Measurements from ENCODE around the gene ASTN1. TPM values are rescaled to one million over a fixed set of nuclear protein-coding genes. Genes with fewer than 3 reads are reported as not detected.

Gene ASTN1
- total RNA-seq, 2 donors from 2014 or later, result not detected

DNA sequence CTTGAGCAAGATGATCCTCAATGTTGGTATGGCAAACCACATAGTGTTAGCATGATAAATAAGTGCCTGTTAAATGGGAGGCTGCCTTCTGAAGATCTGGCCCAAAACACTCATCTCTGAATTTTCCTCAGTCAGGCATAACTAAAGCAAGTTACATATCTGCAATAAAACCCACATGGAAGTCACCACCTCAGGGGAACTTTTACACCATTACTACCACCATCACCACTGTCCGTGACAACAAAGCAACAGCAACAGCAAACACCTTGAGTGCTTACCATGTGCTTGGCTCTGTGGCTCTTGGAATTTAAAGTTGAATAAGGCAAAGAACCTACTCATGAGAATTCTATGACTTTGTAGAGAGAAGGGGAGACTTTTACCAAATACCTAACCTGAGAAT lies 233.0 kb downstream of the ASTN1 start:
- Mint-ChIP-seq H3K27me3 (no peaks in the 10 kb centered on the region), H3K36me3 (ENCODE audit: low read depth) (no peaks in the 10 kb centered on the region), H3K4me1 (no peaks in the 10 kb centered on the region), H3K4me3 (no peak overlapping the region), H3K27ac (no peak overlapping the region)
- H3K9me3 ChIP-seq (ENCODE audit: control insufficient read depth, low read length, poor library complexity, severe bottlenecking), result no peaks in the 10 kb centered on the region
- ATAC-seq, result no peak
- DNase-seq, result no peak

DNA sequence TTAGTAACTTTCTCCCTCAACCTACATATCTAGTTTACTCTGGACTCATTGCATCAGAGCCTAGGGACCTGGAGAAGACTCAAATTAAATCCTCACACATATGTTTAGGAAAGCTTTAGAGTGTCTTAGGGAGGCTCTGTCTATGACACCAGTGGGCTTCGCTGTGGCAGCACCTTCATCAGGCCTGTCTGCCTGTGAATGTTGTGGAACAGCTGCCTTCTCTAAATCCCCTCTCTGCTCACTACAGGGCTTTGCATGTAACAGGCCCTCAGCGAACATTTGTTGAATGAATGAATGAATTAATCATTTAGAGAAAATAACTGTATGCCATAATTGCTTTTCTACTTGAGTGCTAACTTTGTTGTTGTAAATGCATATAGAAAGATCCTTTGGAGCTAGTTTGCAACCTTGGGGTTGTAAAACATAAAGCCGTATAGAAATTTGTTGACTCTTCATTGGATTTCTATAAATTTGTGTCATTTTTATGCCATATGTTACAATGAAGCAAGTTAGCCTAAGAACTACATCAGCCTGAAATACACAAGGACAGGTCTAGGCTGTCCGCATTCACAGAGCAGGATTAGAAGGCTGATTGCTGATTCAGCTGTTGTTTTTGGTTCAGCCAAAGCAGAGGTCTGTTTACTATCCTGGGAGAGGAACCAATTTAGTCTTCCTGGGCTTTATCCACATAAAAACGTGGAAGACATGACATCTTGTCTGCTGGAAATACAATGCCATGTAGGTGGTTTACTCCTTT lies 238.0 kb downstream of the ASTN1 start:
- DNase-seq (no peak), ATAC-seq (no peak)
- Mint-ChIP-seq H3K4me1 (no peaks in the 10 kb centered on the region), H3K4me3 (no peak overlapping the region), H3K36me3 (ENCODE audit: low read depth) (no peaks in the 10 kb centered on the region), H3K27ac (no peak overlapping the region), H3K27me3 (peaks cover 4% of the 10 kb centered on the region)
- no peaks in the 10 kb centered on the region for H3K9me3 ChIP-seq (ENCODE audit: control insufficient read depth, low read length, poor library complexity, severe bottlenecking)

- DNase-seq, result no peak
- Mint-ChIP-seq H3K36me3 (ENCODE audit: low read depth) (no peaks in the 10 kb centered on the region), H3K27me3 (peaks cover 7% of the 10 kb centered on the region), H3K4me3 (no peak overlapping the region), H3K4me1 (no peaks in the 10 kb centered on the region), H3K27ac (no peak overlapping the region)
- no peak for ATAC-seq
- no peaks in the 10 kb centered on the region for H3K9me3 ChIP-seq (ENCODE audit: control insufficient read depth, low read length, poor library complexity, severe bottlenecking)
Observed at GRCh38 chr1:176925223-176925622, 239.3 kb downstream of the ASTN1 start.

DNA sequence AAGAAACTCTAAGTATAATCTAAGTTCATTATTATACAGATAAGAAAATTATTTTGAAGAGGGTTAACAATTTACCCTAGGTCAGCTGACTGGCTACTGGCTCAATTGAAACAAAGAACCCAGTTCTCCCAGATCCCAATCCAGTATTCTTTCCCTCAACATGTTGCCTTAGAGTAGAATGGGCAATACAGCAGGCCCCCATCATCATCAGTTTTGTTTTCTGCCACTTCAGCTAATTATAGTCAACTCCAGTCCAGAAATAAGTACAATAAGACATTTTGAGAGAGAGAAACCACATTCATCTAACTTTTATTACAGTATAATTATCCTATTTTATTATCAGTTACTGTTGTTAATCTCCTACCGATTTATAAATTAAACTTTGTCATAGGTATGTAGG lies 241.2 kb downstream of the ASTN1 start:
- ATAC-seq (no peak), DNase-seq (no peak)
- Mint-ChIP-seq H3K4me3 (no peak overlapping the region), H3K4me1 (no peaks in the 10 kb centered on the region), H3K27me3 (peaks cover 7% of the 10 kb centered on the region), H3K27ac (no peak overlapping the region), H3K36me3 (ENCODE audit: low read depth) (no peaks in the 10 kb centered on the region)
- no peaks in the 10 kb centered on the region for H3K9me3 ChIP-seq (ENCODE audit: control insufficient read depth, low read length, poor library complexity, severe bottlenecking)

DNA sequence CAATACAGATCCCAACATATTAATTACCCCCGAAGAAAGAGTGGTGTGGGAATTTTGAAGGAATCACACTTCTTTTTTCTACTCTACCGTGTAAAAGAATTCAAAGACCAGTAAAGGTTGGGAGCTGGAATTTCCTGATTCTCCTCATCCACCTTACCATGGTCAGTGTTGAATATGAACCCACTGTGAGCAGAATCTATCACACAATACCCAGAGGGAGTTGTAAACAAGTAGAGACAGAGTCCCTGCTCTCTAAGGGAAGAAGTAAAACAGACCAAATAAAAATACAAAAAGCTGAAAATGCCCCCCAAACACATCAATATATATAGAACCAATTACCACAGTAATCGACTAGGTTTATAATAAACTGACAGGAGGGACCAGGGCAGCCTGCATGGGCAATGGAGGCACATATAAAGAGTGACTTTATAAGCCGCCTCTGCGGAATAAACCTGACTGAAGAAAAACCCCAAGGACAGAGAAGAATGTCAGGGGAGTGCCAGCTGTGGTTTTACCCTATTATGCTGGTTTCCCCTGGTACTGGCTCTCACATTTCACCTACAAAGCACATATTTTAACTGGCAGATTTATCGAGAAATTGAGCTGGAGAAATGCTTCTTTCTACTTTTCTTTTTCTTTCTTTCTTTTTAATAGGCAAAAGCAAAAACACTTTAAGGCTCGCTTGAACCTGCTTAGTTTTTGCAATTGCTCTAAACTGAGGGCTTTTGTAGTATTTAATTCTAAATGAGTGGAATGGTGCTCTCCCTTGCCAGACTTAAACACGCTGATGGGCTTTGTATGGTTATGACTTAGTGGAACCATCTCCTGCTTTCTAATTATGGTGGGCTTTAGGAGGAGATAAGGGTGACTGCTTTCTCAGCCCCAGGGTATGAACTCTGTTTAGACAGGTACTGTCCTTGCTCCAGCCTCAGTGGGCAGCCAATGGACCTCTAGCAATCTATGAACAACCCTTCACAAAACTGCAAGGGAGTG lies 244.8 kb downstream of the ASTN1 start:
- H3K4me1 Mint-ChIP-seq, result no peaks in the 10 kb centered on the region
- H3K9me3 ChIP-seq (ENCODE audit: control insufficient read depth, low read length, poor library complexity, severe bottlenecking), result no peaks in the 10 kb centered on the region

DNA sequence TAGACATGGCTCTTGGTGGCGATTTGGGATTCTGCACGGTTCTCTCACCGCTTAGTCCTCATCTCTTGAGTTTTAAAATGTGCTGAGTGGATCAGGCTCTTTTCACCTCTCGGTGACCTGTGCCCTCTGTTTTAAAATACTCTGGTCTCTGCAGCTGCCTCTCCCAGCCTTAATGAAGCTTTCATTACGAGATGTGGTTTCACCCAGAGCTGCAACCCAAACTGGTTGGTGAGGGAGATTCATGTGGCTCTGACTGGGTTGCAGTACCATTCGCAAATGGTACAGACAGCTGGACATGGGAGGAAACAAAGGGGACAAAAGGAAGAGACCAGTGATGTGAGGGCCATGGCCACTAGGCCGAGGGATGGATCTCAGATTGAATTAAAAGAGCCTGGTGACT lies 258.9 kb downstream of the ASTN1 start:
- H3K4me3 Mint-ChIP-seq, result no peak overlapping the region
- ATAC-seq (no peak), DNase-seq (no peak)
- H3K27ac Mint-ChIP-seq, result no peak overlapping the region
- no peaks in the 10 kb centered on the region for H3K4me1 Mint-ChIP-seq
- peaks cover 13% of the 10 kb centered on the region for H3K27me3 Mint-ChIP-seq
- H3K36me3 Mint-ChIP-seq (ENCODE audit: low read depth), result no peaks in the 10 kb centered on the region
- H3K9me3 ChIP-seq (ENCODE audit: control insufficient read depth, low read length, poor library complexity, severe bottlenecking), result no peaks in the 10 kb centered on the region

More for the DNA sequence above, 244.8 kb downstream of the ASTN1 start:
- Mint-ChIP-seq H3K27ac (no peak overlapping the region), H3K36me3 (ENCODE audit: low read depth) (no peaks in the 10 kb centered on the region), H3K27me3 (peaks cover 7% of the 10 kb centered on the region), H3K4me3 (no peak overlapping the region)
- DNase-seq (no peak), ATAC-seq (no peak)

- Mint-ChIP-seq H3K36me3 (ENCODE audit: low read depth) (no peaks in the 10 kb centered on the region), H3K4me1 (no peaks in the 10 kb centered on the region), H3K4me3 (no peak overlapping the region), H3K27ac (no peak overlapping the region), H3K27me3 (peaks cover 18% of the 10 kb centered on the region)
- no peaks in the 10 kb centered on the region for H3K9me3 ChIP-seq (ENCODE audit: control insufficient read depth, low read length, poor library complexity, severe bottlenecking)
- ATAC-seq (no peak), DNase-seq (no peak)
Observed at GRCh38 chr1:176904057-176904751, 260.3 kb downstream of the ASTN1 start.

DNA sequence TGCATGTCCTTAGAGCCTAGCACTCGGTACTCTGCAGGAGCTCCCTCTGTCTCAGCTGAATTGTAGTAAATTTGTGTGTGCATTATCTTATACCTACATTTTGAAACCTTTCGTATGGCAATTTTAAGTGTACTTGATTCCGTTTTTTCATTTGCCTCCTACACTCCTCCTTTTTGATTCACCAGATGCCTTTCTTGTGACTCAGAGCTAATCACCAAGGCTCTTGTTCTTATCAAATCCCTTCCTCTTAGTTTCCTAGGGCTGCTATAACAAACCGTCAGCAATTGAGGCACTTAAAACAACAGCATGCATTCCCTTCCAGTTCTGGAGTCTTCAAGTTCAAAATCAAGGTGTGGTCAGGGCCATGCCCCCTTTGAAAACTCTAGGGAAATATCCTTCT lies 261.0 kb downstream of the ASTN1 start:
- no peak overlapping the region for H3K27ac Mint-ChIP-seq
- H3K4me3 Mint-ChIP-seq, result no peak overlapping the region
- H3K9me3 ChIP-seq (ENCODE audit: control insufficient read depth, low read length, poor library complexity, severe bottlenecking), result no peaks in the 10 kb centered on the region
- H3K4me1 Mint-ChIP-seq, result no peaks in the 10 kb centered on the region
- DNase-seq, result no peak
- no peaks in the 10 kb centered on the region for H3K36me3 Mint-ChIP-seq (ENCODE audit: low read depth)
- H3K27me3 Mint-ChIP-seq, result peaks cover 18% of the 10 kb centered on the region
- ATAC-seq, result no peak

GRCh38 chr1:176899321-176899720 lies 265.2 kb downstream of the ASTN1 start:
- no peak for ATAC-seq
- Mint-ChIP-seq H3K4me1 (peaks cover 6% of the 10 kb centered on the region), H3K27me3 (peaks cover 24% of the 10 kb centered on the region), H3K27ac (no peak overlapping the region), H3K4me3 (no peak overlapping the region), H3K36me3 (ENCODE audit: low read depth) (no peaks in the 10 kb centered on the region)
- no peak for DNase-seq
- H3K9me3 ChIP-seq (ENCODE audit: control insufficient read depth, low read length, poor library complexity, severe bottlenecking), result no peaks in the 10 kb centered on the region

DNA sequence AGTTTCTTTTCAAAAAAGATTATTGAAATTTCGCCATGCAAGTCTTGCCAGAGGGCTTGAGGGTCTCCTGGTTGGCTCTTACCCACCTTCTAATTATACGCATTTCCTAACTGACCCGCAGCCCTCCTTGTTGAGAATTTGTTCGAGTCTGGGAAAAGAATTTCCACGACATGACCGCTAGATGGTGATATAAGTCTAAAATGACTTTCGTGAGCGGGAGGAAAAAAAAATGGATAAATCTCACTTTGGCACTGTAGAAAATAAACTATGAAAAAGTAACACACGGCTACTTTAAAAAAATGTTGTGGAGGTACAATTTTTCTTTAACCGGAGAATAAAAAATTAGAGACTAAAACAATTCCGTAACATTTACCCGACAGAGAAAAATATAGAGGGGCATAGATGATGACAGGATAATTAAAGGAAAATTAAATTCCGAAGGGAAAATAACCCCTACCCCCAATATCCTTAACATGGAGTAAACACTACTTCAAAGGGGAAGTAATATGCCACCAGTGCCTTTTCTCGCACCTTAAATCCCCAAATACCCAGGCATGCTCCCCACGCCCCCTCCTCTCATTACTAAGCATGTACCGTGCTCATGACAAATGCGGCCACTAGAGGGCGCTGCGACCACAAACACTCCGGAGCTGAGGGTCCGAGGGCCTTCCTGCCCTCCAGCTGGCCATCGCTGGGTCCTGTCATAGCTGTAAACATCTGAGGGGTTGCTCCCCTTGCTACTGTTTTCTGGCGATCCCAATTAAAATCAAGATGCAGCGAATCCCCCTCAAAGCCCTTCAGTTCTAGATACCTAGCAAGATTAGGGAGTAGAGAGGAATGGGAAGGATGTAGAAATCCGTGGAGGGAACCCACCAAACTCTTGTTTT lies 266.9 kb downstream of the ASTN1 start:
- no peak for ATAC-seq
- Mint-ChIP-seq H3K4me3 (no peak overlapping the region), H3K4me1 (peaks cover 6% of the 10 kb centered on the region), H3K36me3 (ENCODE audit: low read depth) (peaks cover 2% of the 10 kb centered on the region), H3K27me3 (peaks cover 18% of the 10 kb centered on the region), H3K27ac (no peak overlapping the region)
- no peak for DNase-seq
- no peaks in the 10 kb centered on the region for H3K9me3 ChIP-seq (ENCODE audit: control insufficient read depth, low read length, poor library complexity, severe bottlenecking)

DNA sequence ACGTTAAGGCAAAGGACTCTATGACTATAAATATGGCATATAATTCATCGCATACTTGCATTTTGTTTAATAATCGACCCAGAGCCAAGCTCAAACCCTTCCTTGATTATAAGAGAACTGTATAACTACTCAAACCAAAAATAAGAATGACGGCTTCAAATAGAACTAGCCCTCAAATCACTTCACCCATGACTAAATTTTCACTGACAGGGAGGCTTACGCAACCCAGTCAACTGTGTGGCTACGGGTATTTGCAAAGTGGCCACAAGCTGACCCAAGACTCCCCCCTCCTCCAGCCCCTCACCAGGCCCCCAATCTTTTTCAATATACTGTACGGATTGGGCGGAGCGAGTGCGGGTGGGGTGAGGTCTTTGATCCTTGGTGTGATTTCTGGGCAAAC lies 268.3 kb downstream of the ASTN1 start:
- peaks cover 2% of the 10 kb centered on the region for H3K36me3 Mint-ChIP-seq (ENCODE audit: low read depth)
- no peaks in the 10 kb centered on the region for H3K9me3 ChIP-seq (ENCODE audit: control insufficient read depth, low read length, poor library complexity, severe bottlenecking)
- ATAC-seq (no peak), DNase-seq (no peak)
- no peak overlapping the region for H3K27ac Mint-ChIP-seq
- H3K27me3 Mint-ChIP-seq, result peaks cover 17% of the 10 kb centered on the region
- peaks cover 6% of the 10 kb centered on the region for H3K4me1 Mint-ChIP-seq
- H3K4me3 Mint-ChIP-seq, result no peak overlapping the region

GRCh38 chr1:176894450-176894849 lies 270.1 kb downstream of the ASTN1 start:
- Mint-ChIP-seq H3K27me3 (peaks cover 6% of the 10 kb centered on the region), H3K36me3 (ENCODE audit: low read depth) (peaks cover 2% of the 10 kb centered on the region), H3K27ac (no peak overlapping the region), H3K4me3 (no peak overlapping the region), H3K4me1 (peaks cover 6% of the 10 kb centered on the region)
- ATAC-seq (no peak), DNase-seq (no peak)
- H3K9me3 ChIP-seq (ENCODE audit: control insufficient read depth, low read length, poor library complexity, severe bottlenecking), result no peaks in the 10 kb centered on the region
